GM18502 (cell line): ENCODE measurements around the gene PRKRA.
A peak's percentile ranks its signal among the peaks of the same experiment; 100 is the strongest.
"Not testable (repeated sequence)": the region's sequence is repeated elsewhere in the genome, so short reads cannot be mapped to it uniquely, and the experiment has no call there.

Experiments
- ATAC-seq: cut with Tn5 transposase; IDR thresholded peaks from one replicate; pipeline ENCODE4 v1.9.1; 2021; ENCODE audit warnings: mild to moderate bottlenecking; ENCODE audit not compliant: unreplicated experiment, poor library complexity

PRKRA gene

GRCh38 chr2:178450774-178451525, at the start of gene PRKRA, which contains the start of gene PJVK:
PRKRA (minus strand) TSS chr2:178451175; CDS start chr2:178451030, 145 bp downstream.
PJVK (plus strand) TSS chr2:178451378; CDS start chr2:178453410, 2,032 bp downstream.
- peak; percentile 86 for ATAC-seq

- no peak for ATAC-seq
These were observed 48.7 kb upstream of the PRKRA start for GRCh38 chr2:178499640-178500039.

DNA sequence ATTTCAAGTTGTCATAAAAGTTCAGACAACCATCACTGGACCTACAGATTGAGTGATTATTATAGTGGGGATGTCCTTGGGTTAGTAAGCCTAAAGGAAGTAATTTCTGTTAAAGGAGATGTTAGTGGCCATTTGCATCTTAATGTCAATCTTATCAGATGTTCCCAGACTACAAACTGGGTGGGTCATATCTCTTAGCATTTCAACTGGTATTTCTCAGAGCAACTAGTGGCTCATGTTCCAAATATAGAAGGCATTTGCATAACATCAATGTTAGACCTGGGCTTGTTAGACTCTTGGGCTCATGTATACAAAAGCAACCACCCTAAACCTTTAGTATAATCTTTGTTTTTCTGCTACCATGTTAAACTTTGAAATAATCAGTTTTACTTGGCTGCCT, 47.2 kb upstream of the PRKRA start:
- ATAC-seq, result peak; percentile 83

- ATAC-seq, result no peak
These were observed 45.1 kb upstream of the PRKRA start for GRCh38 chr2:178496049-178496448.

DNA sequence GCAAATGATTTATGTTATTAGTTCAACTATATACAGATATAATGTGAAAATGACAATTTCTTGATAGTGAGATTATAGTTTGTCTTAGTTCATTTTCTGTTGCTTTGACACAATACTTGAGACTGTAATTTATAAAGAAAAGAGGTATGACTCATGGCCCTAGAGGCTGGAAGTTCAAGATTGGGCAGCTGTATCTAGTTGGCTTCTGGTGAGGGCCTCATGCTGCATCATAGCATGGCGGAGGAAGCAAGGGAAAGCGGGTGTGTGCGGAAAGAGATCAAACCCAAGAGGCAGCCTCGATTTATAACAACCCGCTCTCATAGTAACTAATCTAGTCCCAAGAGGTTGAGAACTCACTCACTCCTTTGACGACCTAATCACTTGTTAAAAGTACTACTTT, 40.6 kb upstream of the PRKRA start:
- ATAC-seq, result no peak

GRCh38 chr2:178485356-178485755, 34.4 kb upstream of the PRKRA start:
- ATAC-seq, result no peak

GRCh38 chr2:178484245-178485041, 33.5 kb upstream of the PRKRA start:
- ATAC-seq, result no peak

DNA sequence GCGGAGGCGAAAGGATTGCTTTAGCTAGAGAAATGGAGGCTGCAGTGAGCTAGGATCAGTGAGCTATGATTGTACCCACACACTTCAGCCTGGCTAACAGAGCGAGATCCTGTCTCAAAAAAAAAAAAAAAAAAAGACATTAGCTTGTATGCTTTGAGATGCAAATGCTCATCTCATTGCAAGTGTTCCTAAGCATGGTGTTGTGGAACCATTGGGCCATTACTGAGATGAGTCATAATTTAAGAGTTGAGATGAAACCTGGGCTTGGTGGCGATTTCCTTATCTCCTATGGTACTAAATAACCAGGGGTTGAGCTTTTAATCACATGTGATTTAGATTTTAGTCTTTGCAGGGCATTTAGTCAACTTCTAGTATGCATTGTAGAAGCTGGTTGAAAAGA, 31.5 kb upstream of the PRKRA start:
- peak; percentile 32 for ATAC-seq

DNA sequence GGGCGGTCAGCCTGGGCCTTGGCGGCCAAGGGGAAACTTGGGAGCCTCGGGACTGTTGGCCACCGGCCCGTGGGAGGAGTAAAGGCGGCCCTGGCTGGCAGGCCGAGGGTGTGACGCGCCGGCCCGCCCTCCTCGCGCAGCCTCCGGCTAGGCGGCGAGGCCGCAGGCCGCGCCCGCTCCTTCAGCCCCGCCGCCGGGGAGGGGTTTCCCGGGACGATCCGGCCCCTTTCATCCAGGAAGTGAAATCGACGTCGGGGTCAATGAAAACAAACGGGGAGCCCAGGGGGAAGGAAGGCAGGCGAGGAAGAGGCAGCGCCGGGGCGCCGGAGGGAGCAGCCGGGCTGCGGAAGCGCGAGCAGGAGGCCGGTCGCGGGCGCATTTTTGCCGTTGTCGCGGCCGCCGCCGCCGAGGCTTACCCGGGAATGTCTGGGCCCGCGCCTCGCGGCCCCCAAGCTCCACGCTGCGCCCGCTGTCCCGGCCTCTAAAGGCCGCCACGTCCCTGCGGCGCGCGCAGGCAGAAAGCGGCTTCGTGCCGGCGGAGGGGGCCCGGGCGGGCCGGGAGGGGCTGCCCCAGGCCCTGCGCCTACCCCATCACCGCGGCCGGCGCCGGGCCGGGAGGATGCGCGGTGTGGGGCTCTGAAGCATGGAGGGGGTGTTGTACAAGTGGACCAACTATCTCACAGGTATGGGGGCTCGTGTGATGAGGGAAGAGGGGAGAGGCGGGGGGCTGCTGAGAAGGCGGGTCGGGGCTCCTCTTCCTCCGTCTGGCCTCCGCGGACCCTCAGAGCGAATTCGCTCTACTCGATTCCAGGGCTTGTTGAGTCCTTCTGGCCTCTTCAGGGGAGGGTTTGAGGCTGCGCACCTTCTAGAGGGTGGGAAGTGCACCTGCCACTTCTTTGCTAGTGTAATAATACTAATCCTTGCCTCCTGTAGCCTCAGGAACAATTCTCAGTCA, 29.5 kb upstream of the PRKRA start, which contains the start of gene PLEKHA3:
Gene PLEKHA3, plus strand, starts transcription at position 231 of the 955 bp plus-strand sequence. Its CDS starts 413 bp downstream, at position 644.
- ATAC-seq, result peak; percentile 71

- ATAC-seq, result no peak
These were observed 28.8 kb upstream of the PRKRA start for GRCh38 chr2:178479758-178480226.

- ATAC-seq, result no peak
These were observed 28.3 kb upstream of the PRKRA start for GRCh38 chr2:178479275-178479616.

DNA sequence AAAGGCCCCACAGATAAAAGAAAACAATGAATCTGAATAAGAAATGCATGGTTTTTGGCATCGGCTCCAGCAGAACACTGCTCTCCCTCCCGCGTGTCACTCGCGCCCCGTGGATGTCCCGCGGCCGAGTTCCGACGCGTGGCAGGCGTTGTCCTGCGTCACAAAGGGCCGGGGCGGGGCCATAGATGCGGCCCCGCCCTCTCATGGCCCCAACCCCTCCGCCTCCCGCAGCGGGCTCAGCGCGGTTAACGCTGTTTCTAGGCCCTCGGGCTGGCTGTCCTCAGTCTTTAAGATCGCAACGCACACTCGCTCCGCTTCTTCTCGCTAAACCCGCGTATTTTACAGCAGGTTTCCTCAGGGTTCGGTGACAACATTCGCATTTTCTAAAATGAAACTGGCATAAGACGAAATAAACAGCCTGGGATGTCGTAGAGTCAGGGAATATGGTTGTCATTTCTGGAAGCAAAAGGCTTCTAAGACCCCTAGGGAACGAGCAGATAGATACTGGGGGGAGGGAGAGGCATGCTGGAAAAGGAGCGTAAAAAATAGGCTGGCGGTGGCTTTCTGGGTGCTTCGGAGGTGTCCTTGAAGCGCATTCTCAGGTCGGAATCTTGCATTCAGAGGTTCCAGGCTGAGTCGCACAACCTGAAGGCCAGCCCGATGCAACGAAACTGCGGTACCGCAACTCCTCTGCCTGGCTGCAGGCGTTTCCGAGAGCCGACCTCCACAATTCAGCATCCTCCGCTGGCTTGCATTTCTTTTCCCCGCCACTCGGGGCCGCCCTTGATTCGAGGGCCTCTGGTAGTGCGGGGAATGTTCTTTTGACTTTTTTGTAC, 27.7 kb upstream of the PRKRA start, which contains the start of gene FKBP7:
Gene FKBP7, minus strand, starts transcription at position 162 of the 836 bp plus-strand sequence. Its CDS starts 101 bp downstream, at position 61.
- ATAC-seq, result peak; percentile 54

DNA sequence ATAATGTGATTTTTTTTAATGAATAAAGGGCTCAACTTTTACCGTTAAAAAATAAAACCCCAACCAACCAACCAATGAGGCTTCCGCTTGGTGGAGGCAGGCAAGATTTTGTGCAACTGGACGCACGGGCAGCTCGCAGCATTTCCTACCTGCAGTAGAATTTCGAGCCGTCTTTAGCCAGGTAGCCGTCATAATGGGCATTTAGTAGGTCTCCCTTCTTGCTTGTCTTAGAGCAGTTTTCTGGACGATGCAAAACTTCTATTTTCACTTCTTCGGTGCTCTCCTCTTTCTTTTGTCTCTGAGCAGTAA, 27.1 kb upstream of the PRKRA start:
- peak; percentile 5 for ATAC-seq

DNA sequence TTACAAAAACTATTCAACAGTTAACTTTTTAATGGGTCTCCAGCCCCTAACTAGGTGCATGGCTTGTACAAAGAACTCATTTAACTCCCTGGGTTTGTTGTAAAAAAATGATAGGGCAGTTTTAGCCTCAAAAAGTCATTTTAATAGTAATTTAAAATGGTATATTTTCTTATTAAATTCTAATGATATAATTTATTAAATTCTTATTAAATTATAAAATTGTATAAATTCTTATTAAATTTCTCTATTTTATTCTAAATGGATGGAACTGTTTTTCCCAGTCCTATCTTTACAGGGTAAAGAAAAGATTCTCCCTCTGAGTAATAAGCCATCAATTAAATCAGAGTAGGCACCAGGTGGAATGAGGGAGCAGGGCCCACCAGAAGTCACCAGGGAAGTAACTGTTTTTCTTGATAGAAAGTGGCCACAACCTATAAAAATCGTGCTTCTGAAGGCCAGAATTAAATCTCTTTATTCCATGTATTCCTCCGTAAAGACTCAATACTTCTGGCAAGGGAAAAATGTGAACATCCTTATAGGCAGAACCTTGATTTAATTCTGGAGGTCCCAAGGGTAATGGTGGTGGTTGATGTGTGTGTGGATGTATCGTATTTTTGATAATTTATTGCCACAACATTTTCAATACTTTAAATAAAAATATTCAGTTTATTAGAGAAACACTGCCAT, 26.6 kb upstream of the PRKRA start:
- ATAC-seq, result no peak

DNA sequence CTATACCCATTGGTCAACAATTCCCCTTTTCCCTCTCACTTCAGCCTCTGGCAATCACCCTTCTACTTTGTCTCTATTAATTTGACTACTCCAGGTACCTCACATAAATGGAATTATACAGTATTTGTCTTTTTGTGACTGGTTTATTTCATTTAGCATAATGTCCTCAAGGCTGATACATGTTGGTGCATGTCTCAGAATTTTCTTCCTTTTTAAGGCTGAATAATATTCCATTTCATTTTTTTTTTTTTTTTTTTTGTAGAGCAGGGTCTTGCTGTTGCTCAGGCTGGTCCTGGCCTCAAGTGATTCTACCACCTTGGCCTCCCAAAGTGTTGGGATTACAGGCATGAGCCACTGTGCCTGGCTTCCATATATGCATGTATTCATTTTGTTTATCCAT, 25.5 kb upstream of the PRKRA start:
- no peak for ATAC-seq

DNA sequence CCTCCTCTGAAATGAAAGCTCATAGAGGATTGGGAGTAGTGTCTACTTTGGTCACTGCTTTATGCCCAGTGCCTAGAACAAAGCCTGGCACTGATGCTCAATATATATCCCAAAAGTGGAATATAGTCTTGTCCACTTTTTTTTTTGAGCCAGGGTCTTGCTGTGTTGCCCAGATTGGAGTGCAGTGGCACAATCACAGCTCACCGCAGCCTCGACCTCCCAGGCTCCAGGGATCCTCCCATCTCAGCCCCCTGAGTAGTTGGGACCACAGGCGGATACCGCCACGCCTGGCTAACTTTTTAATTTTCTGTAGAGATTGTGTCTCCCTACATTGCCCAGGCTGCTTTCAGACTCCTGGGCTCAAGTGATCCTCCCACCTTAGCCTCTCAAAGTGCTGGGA, 23.6 kb upstream of the PRKRA start:
- no peak for ATAC-seq

DNA sequence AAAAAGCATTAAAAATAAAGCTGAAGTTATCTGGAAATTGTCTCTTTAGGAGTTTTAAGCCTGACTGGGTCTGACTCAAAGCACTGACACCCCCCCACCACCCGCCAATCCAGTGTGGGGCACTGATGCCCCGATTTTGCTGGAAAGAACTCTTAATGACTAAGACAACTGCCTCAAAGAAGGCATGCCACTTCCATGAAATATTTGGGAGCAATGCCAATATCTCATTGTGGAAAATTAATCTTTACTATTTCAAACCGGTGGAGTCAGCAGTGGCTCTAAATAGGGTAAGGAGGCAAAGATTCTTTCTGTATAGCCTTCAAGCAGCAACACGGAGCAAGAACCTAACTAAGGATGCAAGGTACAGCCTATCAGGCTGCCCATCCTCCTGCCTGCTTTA, 23.0 kb upstream of the PRKRA start:
- ATAC-seq, result no peak

GRCh38 chr2:178473373-178473772, 22.4 kb upstream of the PRKRA start:
- ATAC-seq, result no peak

GRCh38 chr2:178471313-178471712, 20.3 kb upstream of the PRKRA start:
- ATAC-seq, result not testable (repeated sequence)
